D341Med (cell line): ENCODE measurements around the gene GREB1.

Experiments
- DNase-seq: peaks from one replicate; pipeline ENCODE4 v3.0.0; 2012; ENCODE audit warnings: low spot score

GREB1 gene

DNA sequence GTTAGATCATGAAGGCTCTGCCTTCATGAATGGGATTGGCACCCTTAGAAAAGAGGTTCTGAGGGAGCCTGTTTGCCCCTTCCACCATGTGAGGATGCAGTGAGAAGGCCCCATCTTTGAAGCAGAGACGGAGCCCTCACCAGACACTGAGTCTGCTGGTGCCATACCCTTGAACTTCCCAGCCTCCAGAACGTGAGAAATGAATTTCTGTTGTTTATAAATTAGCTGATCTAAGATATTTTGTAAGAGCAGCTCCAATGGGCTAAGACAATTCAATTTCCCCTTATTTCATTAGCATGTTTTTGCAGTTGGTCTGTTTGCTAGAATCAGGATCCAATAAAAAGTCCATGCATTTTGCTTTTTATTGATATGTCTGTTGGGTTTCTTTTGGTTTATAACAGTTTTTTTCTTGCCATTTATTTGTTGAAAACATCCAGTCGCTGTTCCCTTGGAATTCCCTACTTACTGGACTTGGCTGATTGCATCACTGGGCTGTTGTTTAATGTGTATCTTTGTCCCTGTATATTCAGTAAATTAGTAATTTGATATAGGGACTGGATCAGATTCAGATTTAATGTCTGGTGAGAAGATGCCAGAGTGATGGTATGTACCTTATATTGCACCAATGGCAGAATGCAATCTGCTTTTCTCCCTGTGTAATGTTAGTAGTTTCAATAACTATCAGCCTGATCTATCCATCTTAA is 24.0 kb upstream of the GREB1 start:
- DNase-seq: no peak

DNA sequence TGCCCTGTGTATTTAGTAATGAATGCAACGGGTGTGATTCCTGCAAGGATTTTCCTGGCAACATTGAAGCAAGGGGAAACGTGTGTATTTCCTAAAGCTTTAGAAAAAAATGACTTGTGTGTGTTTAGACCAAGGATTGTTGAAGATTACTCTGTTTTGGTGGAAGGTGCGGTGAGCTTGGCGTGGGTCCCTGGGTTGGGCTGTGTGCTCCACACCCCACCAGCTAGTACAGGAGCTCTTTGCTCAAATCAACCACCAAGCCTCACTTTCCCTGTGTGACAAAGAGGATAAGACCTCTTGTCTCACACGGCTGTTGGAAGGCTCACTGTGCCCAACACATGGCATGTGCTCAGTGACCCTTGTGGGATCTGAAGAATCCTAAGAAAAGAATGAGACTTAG is 21.4 kb upstream of the GREB1 start:
- DNase-seq: no peak

DNA sequence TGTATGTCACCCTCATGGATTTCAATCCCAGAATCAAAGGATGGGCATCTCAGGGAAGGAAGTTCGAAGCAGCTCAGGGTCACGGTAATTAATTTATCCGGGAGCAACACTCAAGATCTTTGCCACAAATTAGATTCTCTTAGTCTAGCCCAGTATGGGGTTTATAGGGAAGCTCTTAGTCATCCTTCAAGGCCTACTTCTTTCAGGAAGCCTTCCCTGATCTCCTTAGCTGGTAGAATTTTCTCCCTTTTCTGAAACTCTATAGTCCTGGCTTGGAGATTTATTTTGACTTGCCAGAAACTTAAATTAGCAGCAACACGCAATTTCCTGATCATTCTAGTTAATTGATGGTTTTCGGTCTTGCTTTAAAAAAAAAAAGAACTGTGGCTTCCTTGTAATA is 20.5 kb upstream of the GREB1 start:
- no peak for DNase-seq

DNA sequence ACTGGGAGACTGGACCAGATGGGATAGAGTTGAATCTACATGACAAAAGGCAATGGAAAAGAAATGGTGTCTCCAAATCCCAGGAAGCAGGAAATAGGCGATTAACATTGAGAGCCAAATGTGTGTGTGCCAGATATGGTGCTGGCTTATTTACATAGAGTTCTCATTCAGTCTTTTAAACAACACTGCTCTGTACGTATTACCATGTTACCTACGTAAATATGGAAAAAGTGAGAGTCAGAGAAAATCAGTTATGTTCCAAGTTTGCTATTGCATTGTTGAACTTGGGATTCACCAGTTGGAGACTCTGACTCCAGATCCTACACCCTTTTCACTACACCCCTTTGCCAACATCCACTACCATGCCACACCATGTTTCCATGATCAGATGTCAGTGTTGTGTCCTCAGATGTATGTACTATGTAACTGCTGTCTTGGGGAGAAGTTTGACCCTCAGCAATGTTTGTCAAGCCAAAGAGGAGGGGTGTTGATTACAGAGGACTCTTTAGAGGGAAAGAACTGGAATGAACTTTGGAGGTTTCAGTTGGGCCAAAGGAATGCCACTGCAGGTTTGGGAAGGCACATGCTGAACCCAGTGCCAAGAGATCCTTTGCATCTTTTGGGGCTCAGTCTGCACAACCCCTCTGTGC is 19.6 kb upstream of the GREB1 start:
- no peak for DNase-seq

DNA sequence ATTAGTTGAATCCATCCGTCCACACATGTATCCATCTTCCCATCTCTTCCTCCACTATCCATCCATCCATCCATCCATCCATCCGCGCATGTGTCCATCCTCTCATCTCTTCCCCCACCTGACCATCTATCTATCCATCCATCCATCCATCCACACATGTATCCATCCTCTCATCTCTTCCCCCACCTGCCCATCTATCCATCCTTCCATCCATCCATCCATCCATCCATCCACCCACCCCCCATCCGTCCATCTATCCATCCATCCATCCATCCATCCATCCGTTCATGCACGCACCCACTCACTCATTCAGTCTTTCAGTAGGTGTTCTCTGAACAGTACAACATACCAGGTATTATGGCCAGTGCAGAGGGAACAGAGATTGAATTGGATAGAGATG is 18.9 kb upstream of the GREB1 start:
- DNase-seq: no peak

DNA sequence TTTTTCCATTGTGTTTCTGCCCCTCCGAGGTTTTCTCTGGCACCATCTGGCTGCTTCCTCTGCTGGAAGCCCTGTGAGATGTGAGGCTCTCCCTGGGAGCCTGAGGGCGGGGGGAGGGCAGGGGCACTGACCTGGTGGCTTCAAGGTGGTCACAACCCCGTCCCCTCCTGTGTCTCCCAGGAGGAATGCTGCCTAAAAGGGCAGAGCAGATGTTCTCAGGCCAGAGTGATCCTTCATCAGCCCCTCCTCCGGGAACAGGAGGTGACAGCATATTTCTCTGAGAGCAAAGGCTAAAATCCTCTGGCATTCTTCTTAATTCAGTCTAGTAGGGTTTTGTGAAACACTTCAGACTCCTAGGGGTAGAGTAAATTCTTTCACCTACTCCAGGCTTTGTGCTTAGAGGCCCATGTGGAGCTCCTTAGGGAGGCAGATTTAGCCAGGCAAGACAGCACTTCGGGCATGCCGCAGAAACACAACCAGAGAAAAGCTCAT is 18.3 kb upstream of the GREB1 start:
- peak; percentile 53 for DNase-seq

DNA sequence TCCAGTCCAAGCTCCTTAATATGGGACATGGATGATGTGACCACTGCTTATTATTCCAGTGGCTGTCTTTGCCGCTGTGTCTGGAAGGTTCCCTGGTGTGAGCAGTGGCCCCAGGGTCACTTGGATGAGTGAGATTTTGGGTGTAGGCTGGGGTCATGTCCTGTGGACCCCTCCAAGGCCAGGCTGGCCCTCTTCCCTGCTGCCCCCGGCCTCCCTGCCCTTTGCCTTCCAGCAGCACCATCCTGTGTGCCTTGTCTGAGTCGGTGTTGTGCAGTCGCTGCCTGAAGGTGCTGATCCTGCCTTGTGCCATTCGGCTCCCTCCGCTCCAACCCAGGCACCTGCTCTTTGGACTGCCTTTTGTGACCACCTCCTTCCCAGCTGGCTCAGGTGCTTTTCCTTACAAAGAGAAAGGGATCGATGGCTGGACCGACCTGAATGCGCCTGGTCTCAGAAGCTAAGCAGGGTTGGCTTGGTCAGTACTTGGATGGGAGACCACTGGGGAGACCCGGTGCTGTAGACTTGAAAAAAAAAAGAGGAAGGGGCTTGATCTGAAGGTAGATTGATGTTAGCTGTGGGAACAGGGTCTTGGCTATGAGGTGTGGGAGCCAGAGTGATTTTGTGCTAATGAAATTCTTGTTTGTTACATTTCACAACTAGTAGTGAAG is 16.7 kb upstream of the GREB1 start:
- DNase-seq: no peak

DNA sequence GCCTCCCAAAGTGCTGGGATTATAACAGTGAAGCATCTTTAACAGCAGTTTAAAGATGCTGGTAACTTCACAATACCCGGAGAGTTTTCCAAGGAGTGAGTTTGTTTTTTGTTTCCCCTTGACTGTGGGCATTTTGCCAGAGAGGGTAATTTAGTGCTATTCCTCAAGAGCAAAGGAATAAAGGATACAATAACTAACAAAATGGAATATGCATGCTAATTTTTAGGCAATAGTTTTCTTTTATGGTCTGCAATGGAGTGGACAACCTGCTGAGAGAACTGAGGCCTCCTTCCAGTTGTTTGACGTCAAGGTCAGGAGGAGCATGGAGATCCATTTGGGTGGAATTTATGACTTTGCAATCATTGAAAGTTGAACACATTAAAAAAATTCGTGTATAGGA is 15.9 kb upstream of the GREB1 start:
- DNase-seq: no peak

DNA sequence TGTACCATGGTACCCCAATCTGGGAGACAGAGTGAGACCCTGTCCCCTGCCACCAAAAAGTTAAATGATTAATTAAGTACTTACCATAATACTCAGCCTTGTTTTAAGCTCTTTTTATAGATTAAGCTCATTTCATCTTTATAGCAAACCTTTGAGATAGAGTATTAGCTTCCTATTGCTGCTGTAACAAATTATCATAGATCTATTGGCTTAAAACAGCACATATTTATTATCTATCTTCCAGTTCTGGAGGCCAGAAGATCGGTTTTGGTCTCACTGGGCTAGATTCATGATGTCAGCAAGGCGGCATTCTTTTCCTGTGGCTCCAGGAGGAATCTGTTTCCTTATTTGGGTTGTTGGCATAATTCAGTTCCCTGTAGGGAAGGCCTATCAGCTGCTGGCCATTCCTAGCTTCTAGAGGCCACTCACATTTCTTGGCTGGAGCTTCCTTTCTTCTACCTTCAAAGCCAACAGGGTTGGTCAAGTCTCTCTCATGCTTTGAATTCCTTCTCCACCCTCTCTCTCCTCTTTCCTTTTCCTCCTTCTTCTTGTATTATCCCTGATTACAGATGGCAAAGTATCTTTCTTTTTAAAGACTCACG is 13.7 kb upstream of the GREB1 start:
- DNase-seq: no peak

DNA sequence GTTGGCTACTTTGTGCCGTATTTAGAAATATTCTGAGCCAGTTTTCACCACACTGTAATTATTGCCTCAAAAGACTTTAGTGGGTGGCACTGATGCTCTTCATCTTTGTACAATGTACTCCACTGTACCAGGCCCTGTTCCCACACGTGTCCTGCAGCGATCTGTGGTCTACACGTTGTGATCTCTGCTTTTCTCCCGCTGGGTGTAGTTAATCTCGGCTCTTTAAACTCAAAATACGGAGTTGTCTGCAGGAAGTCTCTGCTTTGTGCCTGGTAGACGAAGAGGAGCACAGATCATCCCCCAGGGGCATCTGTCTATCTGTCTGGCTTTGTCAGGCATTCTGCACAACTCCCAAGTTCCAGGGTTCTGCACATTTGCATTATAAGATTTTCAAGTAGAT is 12.1 kb upstream of the GREB1 start:
- DNase-seq: no peak

DNA sequence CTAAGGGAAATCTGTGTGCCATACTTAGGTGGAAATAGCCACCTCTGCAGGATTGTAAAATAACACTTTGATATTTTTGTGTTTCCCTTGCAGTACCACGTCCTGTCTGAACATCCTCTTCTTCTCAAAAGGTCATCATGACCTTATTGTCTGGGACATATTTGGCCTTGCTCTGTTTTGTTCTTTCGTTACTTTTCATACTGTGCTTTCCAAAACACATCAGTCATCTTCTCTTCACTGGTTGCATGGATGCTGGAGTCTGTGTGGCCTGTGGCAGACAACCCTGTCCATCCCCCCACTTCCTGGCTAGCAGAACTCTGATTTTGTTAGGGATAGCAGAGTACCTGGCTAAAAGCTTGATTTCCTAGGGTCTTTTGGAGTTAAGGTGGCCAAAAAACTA is 9.4 kb upstream of the GREB1 start:
- no peak for DNase-seq

DNA sequence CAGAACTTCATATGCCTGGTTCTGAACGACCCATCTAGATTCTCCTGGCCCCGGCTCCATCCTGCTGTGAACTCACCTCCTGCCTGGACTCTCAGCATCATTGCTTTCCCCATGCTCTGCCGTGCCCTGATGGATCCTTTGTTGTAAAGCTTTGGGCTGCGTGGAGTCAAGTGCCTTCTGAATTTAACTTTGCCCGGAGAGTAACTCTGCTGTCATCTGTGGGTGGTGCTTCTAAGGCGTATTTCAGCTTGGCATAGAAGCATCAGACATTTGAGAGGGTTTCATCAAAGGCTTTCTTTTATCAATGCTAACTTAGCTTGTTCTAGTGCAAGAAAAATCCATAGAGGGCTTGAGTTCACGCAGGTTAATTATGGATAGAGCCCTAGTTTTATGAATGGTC is 8.1 kb upstream of the GREB1 start:
- no peak for DNase-seq

DNA sequence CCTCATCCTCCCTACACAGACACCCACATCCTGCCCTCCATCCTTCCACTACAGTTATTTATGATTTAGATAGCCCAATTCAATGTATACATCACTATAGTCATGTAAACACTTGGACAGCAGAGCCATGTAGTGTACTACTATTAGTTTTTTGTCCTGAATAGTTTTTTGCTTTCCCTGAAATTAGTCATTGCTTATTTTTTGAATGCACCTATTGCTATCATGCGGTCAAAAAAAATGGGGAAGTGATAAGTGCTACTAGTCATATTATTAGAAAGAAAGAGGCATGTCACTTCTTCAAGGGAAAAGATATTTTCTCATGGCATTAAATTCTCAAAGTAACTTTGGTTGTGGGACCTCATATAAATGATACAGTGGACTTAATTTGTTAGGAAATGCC is 6.8 kb upstream of the GREB1 start:
- no peak for DNase-seq

DNA sequence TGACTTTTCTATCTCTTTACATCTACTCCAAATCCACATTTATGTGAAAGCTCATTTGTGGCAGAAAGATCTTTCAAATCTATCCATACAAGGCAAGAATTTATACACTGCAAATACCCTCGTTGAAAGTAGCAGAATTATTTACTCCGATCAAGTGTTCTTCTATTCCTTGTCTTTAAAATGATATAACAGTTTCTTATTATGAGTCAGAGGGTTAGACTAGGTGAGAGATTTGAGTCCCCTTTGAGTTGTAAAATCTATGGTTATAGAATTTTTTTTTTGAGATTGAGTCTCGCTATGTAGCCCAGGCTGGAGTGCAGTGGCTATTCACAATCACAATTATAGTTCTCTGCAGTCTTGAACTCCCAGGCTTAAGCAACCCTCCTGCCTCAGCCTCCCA is 5.6 kb upstream of the GREB1 start:
- DNase-seq: no peak

DNA sequence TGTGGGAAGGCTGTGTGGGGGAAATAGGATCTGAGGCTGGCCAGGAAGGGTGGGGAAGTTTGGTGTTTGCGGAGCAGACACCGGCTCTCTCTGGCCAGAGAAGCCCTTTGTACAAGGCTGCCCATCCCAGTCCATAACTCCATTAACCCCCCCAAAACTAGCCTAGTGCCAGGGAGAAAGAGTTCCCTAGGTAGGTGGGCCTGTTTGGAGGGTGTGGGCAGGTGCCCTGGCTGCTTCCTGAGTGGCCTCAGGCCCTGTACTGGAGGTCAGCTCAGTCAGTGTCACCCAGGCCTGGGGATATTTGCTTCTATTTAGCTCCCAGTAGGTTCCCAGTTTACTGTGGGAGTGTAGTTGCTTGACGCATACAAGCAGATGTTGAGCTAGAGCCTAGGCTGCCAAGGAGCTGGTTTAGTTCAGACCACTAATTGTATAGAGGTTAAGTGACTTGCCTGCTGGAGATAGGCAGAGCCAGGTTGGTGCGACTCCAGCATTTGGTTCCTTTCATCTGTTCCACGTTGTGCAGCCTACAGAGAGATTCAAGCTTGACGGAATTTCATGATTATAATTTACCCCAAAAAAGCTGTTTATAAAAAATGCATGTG is 2.9 kb upstream of the GREB1 start:
- no peak for DNase-seq

DNA sequence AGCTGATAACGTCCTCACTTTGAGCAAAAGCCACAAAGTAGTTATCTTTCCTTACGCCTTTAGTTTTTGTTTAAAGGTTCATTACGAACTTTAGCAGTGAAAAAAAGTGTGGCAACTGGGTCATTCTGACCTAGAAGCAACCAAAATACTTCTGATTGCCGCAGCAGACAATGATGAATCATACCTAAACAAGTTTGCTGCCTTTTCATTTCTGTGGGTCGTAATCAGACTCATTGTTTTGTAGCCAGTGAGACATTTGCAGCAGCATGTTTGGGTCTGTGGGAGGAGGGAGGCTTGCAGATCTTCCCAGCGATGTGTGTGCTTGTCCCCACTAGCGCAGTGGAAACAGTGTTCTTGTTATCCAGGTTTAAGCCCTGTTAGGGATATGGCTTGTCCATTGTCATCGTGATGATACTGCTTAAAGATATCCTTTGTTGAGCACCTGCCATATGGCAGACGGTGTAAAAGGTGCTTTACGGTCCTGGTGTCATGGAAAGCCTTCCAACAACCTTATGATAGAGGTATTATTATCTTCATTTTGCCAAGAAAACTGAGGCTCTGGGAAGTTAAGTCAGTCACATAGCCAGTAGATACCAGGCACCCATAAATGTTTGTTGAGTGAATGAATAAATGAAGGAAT is 1.3 kb upstream of the GREB1 start:
- DNase-seq: no peak

DNA sequence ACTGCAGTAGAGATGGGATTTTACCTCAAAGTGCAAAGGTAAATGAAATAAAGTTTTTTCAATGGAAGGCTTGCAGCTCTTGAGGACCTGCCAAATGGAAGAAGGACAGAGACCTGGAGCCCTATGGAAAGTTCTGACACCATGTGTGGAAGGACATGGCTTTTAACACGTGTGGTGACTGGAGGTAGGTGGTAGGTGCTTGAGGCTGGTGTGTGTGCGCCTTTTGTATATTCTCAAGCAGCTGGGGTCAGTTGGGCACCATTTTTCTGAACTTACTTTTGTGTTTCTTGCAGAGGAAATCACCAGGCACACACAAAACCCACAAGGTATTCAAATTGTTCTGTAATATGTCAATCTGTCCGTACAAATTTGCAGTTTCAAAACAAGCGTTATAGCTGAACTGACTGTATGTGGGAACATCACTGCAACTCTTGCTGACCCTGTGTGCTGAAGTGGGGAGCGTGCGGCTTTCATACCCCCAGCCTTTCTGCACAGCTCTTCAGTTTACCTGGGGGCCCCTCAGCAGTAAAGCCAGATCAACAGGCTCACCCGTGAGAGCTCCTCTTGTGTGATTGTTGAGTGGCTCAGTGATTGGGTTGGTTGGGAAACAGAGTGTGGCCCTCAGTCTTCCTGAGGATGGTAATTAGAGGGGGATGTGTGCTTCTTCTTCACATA is 363 bp downstream of the GREB1 start:
- DNase-seq: no peak

DNA sequence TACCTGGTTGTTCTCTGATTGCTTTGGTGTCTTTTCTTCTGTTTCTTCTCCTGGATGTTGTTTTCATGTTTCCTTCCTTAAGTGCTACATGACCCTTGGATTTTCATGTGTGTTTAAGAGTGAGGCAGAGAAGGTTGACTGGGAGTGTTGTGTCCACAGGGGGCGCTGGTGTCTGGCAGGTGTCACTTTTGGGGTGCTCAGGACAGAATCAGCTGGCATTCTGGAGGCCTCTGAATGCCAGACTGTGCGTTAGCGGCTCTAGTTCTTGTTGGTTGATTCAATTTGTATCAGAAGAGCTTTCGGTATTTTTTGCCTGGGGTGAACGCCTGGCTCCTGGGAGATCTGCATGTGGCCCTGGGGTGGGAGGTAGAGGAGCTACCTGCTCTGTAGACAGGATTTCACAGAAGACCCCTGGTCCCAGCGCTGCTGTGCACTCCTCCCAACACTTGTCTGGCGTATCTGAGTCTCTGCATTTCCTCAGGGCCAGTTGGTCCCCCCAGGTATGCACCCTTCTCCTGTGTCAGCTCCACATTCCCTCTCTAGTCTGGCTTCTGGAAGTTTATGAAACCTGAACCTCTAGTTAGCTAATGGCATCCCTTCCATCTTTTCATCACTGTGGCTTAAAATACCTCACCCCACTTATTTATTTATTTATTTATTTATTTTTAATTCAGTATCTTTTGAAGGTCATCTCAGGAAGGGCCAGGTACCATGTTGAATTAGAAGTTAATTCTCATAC is 1.1 kb downstream of the GREB1 start:
- DNase-seq: no peak

DNA sequence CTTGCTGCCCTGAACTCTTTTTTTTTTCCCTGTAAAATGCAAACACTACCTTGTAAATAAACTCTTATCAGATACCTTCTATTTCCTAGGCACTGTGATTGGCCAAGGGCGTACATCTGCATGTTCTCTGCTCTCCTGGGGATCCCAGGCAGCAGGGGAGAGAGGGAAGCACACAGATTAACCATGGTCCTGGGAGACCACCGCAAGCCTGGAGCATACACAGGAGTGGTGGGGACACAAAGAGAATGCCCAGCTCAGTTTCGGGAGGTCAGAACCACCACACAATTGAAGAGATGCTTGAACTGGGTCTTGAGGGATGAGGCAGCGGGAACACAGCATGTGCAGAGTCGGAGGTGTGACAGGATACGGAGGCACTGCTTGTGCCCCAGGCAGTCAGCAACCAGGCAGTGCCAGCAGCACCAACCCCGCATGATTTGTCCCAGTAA is 2.1 kb downstream of the GREB1 start:
- DNase-seq: no peak

DNA sequence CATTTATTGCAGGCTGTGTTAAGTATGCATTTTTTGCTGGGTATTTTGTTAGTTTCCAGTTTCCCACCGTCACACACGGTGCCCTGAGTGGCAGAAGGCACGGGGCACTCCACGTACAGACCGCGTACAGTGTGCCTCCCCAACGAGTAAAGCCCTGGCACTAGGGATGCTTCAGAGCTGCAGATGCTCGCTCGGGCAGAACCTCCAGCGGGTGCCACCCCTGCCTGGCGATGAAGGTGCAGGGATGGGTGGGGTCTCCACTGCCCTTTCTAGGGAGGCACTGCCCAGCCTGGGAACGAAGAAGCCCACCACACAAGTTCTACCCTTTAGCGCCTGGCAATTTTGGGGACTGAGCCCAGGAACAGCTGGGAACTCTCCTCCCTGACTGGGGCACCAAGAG is 4.1 kb downstream of the GREB1 start:
- DNase-seq: no peak
